ENCODE data around the gene LRRC15. TPM values are rescaled to one million over a fixed set of nuclear protein-coding genes. Genes with fewer than 3 reads are reported as not detected.

Gene LRRC15
- under 1 TPM; 0.05 to 0.71 (median 0.21) TPM for total RNA-seq

DNA sequence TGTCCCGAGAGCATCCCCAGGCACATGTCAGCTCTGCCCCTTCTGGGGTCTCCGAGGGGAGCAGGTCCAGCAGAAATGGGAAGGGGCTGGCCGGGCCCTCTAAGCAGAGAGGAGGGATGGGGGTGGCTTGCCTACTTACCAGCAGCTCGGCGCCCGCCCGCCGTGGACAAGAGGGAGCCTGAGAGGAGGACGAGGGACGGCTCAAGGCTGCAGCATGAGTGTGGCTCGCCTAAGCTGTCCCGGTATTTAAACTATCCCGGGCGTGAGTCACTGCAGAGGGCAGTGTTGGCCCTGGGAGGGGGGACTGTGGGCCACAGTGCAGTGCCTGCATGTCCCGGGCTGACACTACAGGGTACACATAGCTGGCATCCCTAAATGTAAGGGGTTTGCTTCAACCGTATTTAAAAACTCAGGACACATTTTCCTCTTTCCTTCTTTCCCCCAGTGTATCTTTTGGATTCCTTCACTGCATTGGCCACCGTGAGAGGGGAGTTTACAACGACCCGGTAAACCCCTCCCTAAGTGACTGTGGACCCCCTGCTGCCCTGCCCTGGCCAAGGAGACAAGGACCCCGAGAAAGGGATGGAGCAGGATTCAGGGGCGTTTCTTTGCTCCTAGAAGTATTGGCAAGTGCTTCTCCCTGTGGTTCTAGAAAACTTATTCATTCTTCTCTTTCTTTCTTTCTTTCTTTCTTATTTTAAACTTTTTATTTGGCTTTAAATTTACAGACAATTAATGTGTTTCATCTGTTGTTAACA is at the start of gene LRRC15:
Gene LRRC15, minus strand, starts transcription at position 222 of the 758 bp plus-strand sequence. CDS start 8,700 bp downstream, outside the sequence.
- H3K4me3 ChIP-seq, result no peak within 1 kb of the TSS
- no peak within 1 kb of the TSS for H3K27ac ChIP-seq
- peaks cover 17 to 28% of the 10 kb centered on the region in 2 donors for H3K4me1 ChIP-seq (replicated peaks in 1 of 2)
- ATAC-seq (replicated peaks in 6 of 8), result peak in 5 of 8 experiments; percentile 14 to 72 (median 37)
- 0 to 24% (median 17%) methylated on average over 1 to 9 of the region's 21 CpGs; no CpG with 5 or more reads in 1 of the 10 experiments for WGBS, 10 experiments
- in situ Hi-C loops (cut with MboI; ENCODE audit: low pct_unique_long_range_greater_than_20kb in 2 of 9, low sequenced_read_pairs in 9 of 9, unreplicated experiment in 9 of 9), result no loop called here

DNA sequence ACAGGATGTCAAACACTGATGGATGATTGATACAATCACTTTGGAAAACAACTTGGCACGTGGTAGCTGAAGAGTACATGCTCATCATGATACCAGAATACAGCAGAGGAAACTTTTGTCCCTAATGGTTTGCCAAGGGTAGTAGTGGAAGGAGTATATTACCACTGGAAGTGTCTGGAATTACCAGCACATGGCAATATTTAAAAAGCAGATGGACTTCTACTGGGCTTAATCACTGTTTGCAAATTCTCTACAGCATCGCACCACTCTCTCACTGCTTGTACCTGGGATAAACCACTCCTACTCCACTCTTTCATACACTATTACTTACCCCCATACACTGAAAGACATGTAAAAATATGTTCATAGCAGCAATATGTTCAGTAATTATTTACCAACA is 49.1 kb upstream of the LRRC15 start:
- in situ Hi-C loops (cut with MboI; ENCODE audit: low pct_unique_long_range_greater_than_20kb in 2 of 9, low sequenced_read_pairs in 9 of 9, unreplicated experiment in 9 of 9), result no loop called here
- 75 to 100% (median 100%) methylated on average over 1 to 2 of the region's 2 CpGs for WGBS, 10 experiments
- H3K4me3 ChIP-seq, result no peak overlapping the region
- no peak overlapping the region for H3K27ac ChIP-seq
- no peak for ATAC-seq (replicated peaks in 6 of 8)
- H3K4me1 ChIP-seq (replicated peaks in 1 of 2), result no peaks in the 10 kb centered on the region

DNA sequence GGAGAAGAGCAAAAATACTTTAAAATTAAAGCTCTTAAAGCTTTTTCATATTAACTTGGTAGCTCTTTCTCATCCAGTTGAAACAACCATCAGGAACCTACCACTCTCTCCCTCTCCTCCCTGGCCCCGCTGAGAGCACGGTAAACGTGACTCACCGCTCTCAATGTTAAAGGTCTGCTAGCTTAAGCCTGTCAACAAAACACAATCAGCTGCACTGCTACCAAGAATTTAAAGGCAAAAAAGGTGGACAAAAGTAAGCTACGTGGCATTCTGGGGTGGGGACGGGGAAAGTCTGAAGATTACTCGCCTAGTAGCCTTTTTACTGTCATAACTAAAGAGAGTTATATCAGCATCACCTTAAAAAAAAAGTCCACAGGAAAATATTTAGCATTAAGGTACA is 37.9 kb upstream of the LRRC15 start:
- 40 to 100% (median 86%) methylated on average over 1 to 7 of the region's 7 CpGs for WGBS, 10 experiments
- Histone ChIP-seq H3K4me3 (no peak overlapping the region), H3K27ac (no peak overlapping the region), H3K4me1 (replicated peaks in 1 of 2) (peaks cover 0 to 3% of the 10 kb centered on the region in 2 donors)
- ATAC-seq (replicated peaks in 6 of 8), result peak in 5 of 8 experiments; percentile 53 to 92 (median 65)
- in situ Hi-C loops (cut with MboI; ENCODE audit: low pct_unique_long_range_greater_than_20kb in 2 of 9, low sequenced_read_pairs in 9 of 9, unreplicated experiment in 9 of 9), result loop anchor here in 4 of 9 experiments (5.0 to 10.0 kb wide), 2 partner anchors 73 to 75 kb away; no protein-coding TSS in a partner anchor

DNA sequence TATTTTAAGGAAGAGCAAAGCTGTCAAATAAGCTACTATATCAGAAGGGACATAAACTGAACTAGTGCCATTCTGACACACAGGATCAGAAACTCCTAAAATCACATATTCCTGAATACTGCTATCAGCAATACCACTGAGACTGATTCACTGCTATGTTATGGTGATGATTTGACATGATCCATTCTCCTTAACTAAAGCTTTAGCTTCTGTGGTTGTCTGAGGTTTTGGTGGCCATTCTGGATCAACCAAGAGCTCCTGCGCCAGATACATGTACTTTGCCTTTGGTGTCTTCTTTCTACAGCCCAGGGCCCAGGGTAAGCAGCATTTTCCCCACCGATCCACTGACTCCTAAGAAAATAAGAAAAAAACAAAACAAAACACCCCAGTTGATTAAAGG is 36.2 kb upstream of the LRRC15 start:
- ATAC-seq (replicated peaks in 6 of 8), result no peak
- WGBS, 10 experiments, result 88 to 100% (median 94%) methylated on average over 2 of the region's 2 CpGs; no CpG with 5 or more reads in 4 of the 10 experiments
- in situ Hi-C loops (cut with MboI; ENCODE audit: low pct_unique_long_range_greater_than_20kb in 2 of 9, low sequenced_read_pairs in 9 of 9, unreplicated experiment in 9 of 9), result loop anchor here in 4 of 9 experiments (5.0 to 10.0 kb wide), 2 partner anchors 71 to 73 kb away; no protein-coding TSS in a partner anchor
- H3K27ac ChIP-seq, result no peak overlapping the region
- no peak overlapping the region for H3K4me3 ChIP-seq
- H3K4me1 ChIP-seq (replicated peaks in 1 of 2), result peaks cover 8 to 11% of the 10 kb centered on the region in 2 donors

DNA sequence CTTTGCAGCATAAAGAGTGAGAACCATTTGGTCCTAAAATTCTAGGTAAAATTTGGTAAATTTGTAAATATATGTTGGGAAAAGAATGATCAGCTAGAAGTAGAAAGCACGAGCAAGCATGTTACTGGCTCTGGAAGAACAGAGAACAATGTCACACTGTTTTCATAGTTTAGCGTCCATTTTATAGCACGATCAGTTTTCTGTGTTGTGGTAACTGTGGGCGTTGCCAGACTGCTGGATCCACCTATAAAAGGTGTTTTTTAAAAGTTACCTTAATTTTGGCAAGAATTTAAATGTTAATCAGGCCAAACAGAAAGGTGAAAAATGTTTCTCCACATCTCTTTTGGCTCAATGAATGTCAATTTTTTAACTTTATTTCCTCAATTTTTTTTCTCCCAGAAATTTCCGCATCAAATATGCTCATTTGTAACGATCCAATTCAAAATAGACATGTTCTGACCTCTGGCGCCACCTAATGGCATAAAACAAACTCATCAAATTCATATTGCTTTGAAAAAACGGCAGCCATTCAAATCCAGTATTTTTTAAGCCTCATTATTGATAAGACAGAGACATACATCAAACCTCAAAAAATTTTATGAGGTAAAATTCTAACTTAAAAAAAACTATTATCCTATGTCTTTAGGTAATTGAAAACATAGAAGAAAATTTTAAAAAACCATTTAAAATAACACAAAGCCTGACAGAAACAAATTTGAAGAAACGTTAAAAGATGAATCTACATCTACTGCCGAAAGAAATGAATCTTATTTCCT is 35.0 kb upstream of the LRRC15 start:
- Histone ChIP-seq H3K27ac (no peak overlapping the region), H3K4me1 (replicated peaks in 1 of 2) (peaks cover 8 to 11% of the 10 kb centered on the region in 2 donors), H3K4me3 (no peak overlapping the region)
- 16 to 85% (median 51%) methylated on average over 3 to 10 of the region's 10 CpGs for WGBS, 10 experiments
- peak in 2 of 8 experiments; percentile 31 to 38 for ATAC-seq (replicated peaks in 6 of 8)
- in situ Hi-C loops (cut with MboI; ENCODE audit: low pct_unique_long_range_greater_than_20kb in 2 of 9, low sequenced_read_pairs in 9 of 9, unreplicated experiment in 9 of 9), result loop anchor here in 4 of 9 experiments (5.0 to 10.0 kb wide), 2 partner anchors 70 to 72 kb away; no protein-coding TSS in a partner anchor

DNA sequence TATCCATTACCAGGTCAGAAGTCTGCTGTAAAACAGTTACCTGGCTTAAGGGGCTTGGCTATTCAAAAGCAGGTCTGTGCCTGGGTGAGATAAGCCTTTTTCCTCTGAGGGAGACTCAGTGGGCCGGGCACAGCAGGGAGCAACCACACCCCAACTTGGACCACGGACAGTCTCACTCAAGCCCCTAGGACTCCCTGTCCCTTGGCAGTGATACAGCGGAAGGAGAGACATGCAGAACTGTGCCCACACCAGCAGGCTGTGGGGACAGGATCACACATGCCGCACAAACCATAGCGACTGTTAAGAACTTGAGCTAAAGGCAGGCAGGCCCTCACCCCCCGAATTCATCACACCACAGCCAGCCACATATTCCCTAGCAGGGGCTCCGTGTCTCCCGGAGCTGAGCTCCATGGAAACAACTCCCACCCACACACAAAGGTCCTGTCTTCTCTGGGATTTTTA is 32.4 kb upstream of the LRRC15 start:
- 0 to 100% (median 40%) methylated on average over 1 to 3 of the region's 8 CpGs; no CpG with 5 or more reads in 4 of the 10 experiments for WGBS, 10 experiments
- in situ Hi-C loops (cut with MboI; ENCODE audit: low pct_unique_long_range_greater_than_20kb in 2 of 9, low sequenced_read_pairs in 9 of 9, unreplicated experiment in 9 of 9), result loop anchor here in 3 of 9 experiments (10.0 kb wide), 1 partner anchor 67 kb away; no protein-coding TSS in a partner anchor
- H3K4me3 ChIP-seq, result no peak overlapping the region
- H3K4me1 ChIP-seq (replicated peaks in 1 of 2), result peaks cover 8 to 17% of the 10 kb centered on the region in 2 donors
- peak in 5 of 8 experiments; percentile 42 to 94 (median 60) for ATAC-seq (replicated peaks in 6 of 8)
- H3K27ac ChIP-seq, result no peak overlapping the region

DNA sequence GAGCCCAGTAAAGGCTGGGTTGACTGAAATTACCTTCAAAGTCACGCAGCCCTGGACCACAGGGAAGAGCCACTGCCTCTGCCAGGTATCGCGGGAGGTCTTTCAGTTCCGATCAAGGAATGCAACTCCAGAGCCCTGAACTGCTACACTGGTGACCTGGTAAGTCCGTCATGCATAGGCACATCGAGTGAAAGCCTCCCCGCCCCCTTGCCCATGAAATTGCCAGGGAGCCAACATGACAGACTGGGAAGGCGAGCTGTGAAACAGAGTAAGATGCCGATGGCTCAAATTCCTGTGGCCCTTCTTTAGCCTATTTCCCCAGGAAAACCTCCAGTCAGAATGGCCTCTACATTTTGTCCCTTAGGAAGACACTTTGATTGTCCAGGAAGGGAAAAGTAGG is 31.8 kb upstream of the LRRC15 start:
- 60 to 100% (median 91%) methylated on average over 2 to 9 of the region's 9 CpGs; no CpG with 5 or more reads in 2 of the 10 experiments for WGBS, 10 experiments

DNA sequence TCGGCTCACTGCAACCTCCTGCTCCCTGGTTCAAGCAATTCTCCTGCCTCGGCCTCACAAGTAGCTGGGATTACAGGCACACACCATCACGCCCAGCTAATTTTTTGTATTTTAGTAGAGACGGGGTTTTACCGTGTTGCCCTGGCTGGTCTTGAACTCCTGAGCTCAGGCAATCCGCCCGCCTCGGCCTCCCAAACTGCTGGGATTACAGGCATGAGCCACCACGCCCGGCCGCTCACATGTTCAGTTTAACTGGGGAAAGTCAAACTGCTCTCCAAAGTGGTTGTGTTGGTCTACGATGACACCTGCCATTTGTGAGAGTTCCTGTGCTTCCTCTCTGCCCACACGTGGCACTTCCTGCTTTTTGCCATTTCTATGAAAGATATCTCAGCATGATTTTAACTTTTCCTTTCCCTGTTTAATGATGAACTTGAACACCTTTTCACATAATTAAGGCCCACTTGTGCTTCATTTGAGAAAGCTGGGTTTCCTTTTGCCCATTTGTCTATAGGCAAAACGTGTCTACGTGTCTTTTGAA is 30.4 kb upstream of the LRRC15 start:
- in situ Hi-C loops (cut with MboI; ENCODE audit: low pct_unique_long_range_greater_than_20kb in 2 of 9, low sequenced_read_pairs in 9 of 9, unreplicated experiment in 9 of 9), result loop anchor here in 4 of 9 experiments (10.0 kb wide), 1 partner anchor 65 kb away; no protein-coding TSS in a partner anchor
- ATAC-seq (replicated peaks in 6 of 8), result no peak
- WGBS, 10 experiments, result 0 to 100% (median 92%) methylated on average over 1 to 13 of the region's 15 CpGs; no CpG with 5 or more reads in 3 of the 10 experiments
- no peak overlapping the region for H3K4me3 ChIP-seq
- H3K4me1 ChIP-seq (replicated peaks in 1 of 2), result peaks cover 22 to 34% of the 10 kb centered on the region in 2 donors
- H3K27ac ChIP-seq, result no peak overlapping the region

More for the DNA sequence above, 31.8 kb upstream of the LRRC15 start:
- ATAC-seq (replicated peaks in 6 of 8), result no peak
- H3K4me3 ChIP-seq, result no peak overlapping the region
- H3K27ac ChIP-seq, result no peak overlapping the region
- in situ Hi-C loops (cut with MboI; ENCODE audit: low pct_unique_long_range_greater_than_20kb in 2 of 9, low sequenced_read_pairs in 9 of 9, unreplicated experiment in 9 of 9), result loop anchor here in 3 of 9 experiments (10.0 kb wide), 1 partner anchor 67 kb away; no protein-coding TSS in a partner anchor
- peaks cover 10 to 19% of the 10 kb centered on the region in 2 donors for H3K4me1 ChIP-seq (replicated peaks in 1 of 2)

DNA sequence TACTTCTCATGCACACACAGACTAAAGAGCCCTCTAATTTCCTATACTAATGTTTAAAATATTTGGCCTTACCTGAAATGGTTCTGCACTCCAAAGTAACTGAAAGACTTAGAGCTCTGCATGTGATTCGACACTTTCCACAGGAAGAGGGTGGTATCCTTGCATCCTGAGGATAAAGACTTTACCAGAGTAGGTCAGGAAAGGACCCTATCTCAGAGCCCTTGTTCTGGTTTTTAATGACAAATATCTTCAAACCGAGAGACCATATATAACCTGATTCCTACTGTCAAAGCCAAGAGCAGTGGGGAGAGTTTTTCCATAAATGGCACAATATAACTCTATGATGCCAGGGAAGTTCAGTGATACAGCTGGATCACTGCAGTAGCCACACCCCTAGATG is 29.6 kb upstream of the LRRC15 start, which contains the start of gene GP5:
Gene GP5, minus strand, starts transcription at position 101 of the 400 bp plus-strand sequence. CDS start 984 bp downstream, outside the sequence.
- H3K4me3 ChIP-seq, result no peak within 1 kb of the TSS
- WGBS, 10 experiments, result 0 to 100% (median 88%) methylated on average over 1 to 2 of the region's 2 CpGs; no CpG with 5 or more reads in 1 of the 10 experiments
- peaks cover 30 to 40% of the 10 kb centered on the region in 2 donors for H3K4me1 ChIP-seq (replicated peaks in 1 of 2)
- H3K27ac ChIP-seq, result no peak within 1 kb of the TSS
- in situ Hi-C loops (cut with MboI; ENCODE audit: low pct_unique_long_range_greater_than_20kb in 2 of 9, low sequenced_read_pairs in 9 of 9, unreplicated experiment in 9 of 9), result loop anchor here in 1 of 9 experiments (10.0 kb wide), 1 partner anchor 64 kb away; no protein-coding TSS in a partner anchor
- ATAC-seq (replicated peaks in 6 of 8), result no peak

DNA sequence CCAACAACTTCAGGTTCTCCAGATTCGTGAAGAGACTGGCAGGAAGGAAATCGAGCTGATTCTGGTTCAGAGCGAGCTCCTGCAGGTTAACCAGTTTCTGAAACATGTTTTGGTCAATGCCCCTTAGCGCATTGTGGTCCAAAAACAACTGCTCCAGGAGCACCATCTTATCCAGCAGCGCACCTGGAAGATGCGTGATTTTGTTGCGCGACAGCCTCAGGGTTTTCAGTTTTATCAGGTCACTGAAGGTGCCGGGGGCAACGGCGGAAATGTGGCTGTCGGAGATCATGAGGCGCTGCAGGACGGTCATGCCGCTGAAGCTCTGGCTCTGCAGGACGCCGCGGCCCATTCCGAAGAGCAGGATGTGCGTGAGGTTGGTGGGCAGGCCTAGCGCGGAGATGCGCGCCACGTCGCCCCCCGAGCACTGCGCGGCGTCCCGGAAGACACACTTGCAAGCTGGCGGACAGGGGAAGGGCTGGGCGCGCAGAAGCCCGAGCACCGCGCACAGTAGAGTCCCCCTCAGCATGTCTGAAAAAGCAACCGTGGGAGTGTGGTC is 28.3 kb upstream of the LRRC15 start:
- WGBS, 10 experiments, result 5 to 98% (median 84%) methylated on average over 4 to 26 of the region's 38 CpGs; no CpG with 5 or more reads in 3 of the 10 experiments
- Histone ChIP-seq H3K4me3 (no peak overlapping the region), H3K27ac (no peak overlapping the region), H3K4me1 (replicated peaks in 1 of 2) (peaks cover 30 to 40% of the 10 kb centered on the region in 2 donors)
- ATAC-seq (replicated peaks in 6 of 8), result peak in 1 of 8 experiments; percentile 48
- in situ Hi-C loops (cut with MboI; ENCODE audit: low pct_unique_long_range_greater_than_20kb in 2 of 9, low sequenced_read_pairs in 9 of 9, unreplicated experiment in 9 of 9), result loop anchor here in 1 of 9 experiments (10.0 kb wide), 1 partner anchor 63 kb away; no protein-coding TSS in a partner anchor

DNA sequence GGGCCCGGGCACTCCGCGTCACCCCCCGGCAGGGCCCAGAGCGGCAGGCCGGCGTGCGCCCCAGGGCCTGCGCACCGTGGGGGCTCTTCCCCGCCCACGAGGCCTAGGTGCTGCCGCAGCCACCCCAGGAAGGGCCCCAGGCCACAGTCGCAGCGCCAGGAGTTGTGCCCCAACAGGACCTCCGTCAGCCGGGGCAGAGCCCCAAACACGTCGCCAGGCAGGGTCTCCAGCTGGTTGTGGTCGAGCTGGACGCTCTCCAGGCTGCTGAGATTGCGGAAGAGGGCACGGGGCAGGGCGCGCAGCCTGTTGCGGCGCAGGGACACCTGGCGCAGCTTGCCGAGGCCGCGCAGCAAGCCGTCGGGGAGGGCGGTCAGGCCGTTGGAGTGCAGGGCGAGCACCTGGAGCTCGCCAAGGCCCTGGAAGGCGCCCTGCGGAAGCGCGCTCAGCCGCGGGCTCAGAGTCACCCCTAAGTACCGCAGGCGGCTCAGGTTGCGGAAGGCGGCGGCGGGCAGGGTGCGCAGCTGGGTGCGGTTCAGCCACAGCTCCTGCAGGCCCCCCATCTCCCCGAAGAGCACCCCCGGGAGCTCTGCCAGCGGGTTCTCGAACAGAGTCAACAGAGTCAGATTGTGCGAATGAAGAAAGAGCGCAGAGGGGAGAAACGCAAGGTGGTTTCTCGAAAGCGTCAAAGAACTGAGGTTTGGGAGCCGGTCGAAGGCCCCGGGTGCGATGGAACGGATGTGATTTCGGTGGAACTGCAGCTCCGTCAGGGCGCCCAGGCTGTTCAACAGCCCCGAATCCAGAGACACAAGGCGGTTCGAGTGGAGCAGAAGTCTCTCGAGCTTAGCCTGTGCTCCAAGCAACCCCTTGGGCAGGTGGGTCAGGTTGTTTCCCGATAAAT is 27.6 kb upstream of the LRRC15 start:
- ATAC-seq (replicated peaks in 6 of 8), result no peak
- no peak overlapping the region for H3K4me3 ChIP-seq
- in situ Hi-C loops (cut with MboI; ENCODE audit: low pct_unique_long_range_greater_than_20kb in 2 of 9, low sequenced_read_pairs in 9 of 9, unreplicated experiment in 9 of 9), result loop anchor here in 1 of 9 experiments (10.0 kb wide), 1 partner anchor 62 kb away; no protein-coding TSS in a partner anchor
- peaks cover 28 to 35% of the 10 kb centered on the region in 2 donors for H3K4me1 ChIP-seq (replicated peaks in 1 of 2)
- H3K27ac ChIP-seq, result peak overlapping the region in 1 of 2 donors; percentile 72
- WGBS, 10 experiments, result 65 to 100% (median 88%) methylated on average over 1 to 27 of the region's 73 CpGs; no CpG with 5 or more reads in 3 of the 10 experiments
